GM11168 (cell line): Measurements from ENCODE around the gene PRRC2B.

ENCODE experiments used
- in situ Hi-C: fragments of 300-500 bp; cut with MboI; formaldehyde crosslinking; loops from one replicate; pipeline ENCODE4 v1.12.0; 2022; ENCODE audit warnings: low sequenced_read_pairs; ENCODE audit not compliant: unreplicated experiment

The PRRC2B gene

DNA sequence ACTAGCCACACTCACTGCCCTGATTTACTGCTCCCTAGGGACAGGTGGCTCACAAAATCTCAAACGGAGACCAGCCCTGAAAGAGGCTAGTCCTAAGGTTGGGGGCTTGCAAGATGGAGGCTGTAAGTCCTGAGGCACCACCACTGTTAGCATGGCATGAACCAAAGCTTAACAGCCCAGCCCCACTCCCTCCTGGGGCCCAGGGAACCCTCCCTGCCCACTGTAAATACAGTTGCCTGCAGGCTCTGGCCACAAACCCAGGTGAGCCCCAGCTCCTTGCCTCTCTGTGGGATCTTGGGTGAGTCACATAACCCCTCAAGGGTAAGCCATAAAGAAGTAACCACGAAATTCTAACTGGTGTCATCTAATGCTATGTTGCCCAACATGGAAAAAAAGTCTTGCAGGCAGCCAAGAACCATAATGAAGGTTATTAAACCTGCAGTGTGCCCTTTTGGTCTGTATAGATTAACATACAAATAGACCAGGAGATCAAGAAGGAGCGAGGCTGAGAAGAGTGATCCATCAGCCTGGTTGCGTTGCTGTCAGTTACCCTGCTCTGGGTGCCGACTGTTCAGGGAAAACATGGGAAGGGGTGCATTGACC lies 107.2 kb downstream of the PRRC2B start:
- in situ Hi-C loops: loop anchor here (10.0 to 25.0 kb wide), 2 partner anchors 244 to 736 kb away; partner anchors contain the start of gene RAPGEF1

DNA sequence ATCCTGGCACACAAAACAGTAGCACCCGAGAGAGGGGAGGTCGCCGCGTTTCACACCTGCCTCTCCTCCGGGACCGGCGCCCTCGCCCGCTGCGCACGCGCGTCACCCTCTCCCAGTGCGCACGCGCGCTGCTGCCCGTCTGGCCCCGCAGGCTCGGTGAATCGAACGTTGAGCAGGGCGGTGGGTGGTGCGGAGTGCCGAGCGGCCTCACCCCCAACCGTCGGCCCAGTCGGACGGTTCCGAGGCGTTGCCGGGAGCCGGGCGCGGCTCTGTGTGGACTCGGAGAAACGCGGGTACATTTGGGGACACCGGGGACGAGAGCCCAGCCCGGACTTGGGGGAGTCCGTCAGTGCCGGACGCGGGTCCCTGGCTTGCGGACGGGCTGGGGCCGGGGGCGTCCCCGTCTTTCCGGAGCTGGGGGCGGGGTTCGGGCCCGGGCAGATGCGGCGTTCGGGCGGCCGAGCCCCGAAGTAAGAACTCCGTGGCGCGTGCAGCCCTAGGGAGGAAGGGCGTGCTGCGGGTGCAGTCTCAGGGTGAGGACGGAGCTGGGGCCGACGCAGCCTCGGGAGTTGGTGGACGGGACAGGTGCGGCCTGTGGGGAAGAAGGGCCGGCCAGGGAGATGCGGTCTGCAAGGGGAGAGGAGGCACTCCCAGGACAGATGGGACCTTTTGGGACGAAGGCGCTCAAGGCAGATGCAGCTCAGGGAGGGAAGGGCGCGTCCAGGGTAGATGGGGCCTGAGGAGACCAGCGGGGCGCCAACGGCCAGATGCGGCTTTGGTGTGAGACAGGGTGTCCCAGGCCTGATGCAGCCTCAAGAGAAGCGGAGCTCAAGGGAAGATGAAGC lies 109.1 kb downstream of the PRRC2B start, which contains the start of gene POMT1:
Gene POMT1 (plus strand): TSS at position 138 of the 845 bp plus-strand sequence. CDS start 1,301 bp downstream, outside the sequence.
- in situ Hi-C loops: loop anchor here (10.0 to 25.0 kb wide), 2 partner anchors 242 to 734 kb away; partner anchors contain the start of gene RAPGEF1

- in situ Hi-C loops: loop anchor here (10.0 to 25.0 kb wide), 2 partner anchors 241 to 733 kb away; partner anchors contain the start of gene RAPGEF1
Measured at GRCh38 chr9:131503626-131504465, 110.0 kb downstream of the PRRC2B start.

DNA sequence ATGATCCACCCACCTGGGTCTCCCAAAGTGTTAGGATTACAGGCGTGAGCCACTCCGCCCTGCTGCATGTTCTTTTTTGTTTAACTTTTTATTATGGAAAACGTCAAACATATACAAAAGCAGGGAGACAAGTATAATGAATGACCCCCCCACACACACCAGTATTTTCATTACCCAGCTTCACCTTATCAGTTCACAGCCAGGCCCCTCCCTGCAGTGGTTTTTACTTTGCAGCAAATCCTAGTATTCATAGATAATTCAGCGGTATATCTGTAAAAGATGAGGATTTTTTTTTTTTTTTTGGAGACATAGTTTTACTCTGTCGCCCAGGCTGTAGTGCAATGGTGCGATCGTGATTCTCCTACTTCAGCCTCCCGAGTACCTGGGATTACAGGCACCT lies 111.1 kb downstream of the PRRC2B start:
- in situ Hi-C loops: loop anchor here (10.0 to 25.0 kb wide), 2 partner anchors 240 to 732 kb away; partner anchors contain the start of gene RAPGEF1

GRCh38 chr9:131511416-131511815 lies 117.5 kb downstream of the PRRC2B start:
- in situ Hi-C loops: loop anchor here (25.0 kb wide), 1 partner anchor 726 kb away; no protein-coding TSS in a partner anchor

DNA sequence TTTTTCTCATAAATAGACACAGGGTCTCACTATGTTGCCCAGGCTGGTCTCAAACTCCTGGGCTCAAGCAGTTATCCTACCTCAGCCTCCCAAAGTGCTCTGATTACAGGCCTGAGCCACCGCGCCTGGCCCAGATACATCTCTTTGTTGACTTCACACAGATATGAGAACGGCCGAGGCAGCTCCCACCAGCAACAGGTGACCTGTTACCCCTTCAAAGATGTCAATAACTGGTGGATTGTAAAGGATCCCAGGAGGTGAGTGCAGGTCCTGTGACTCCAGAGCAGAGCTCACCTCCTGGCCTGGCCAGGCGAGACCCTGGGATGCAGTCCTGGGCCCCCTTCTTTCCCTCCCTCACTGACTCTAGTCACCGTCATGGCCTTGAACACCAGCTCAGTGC lies 118.0 kb downstream of the PRRC2B start:
- in situ Hi-C loops: loop anchor here (25.0 kb wide), 1 partner anchor 725 kb away; no protein-coding TSS in a partner anchor

DNA sequence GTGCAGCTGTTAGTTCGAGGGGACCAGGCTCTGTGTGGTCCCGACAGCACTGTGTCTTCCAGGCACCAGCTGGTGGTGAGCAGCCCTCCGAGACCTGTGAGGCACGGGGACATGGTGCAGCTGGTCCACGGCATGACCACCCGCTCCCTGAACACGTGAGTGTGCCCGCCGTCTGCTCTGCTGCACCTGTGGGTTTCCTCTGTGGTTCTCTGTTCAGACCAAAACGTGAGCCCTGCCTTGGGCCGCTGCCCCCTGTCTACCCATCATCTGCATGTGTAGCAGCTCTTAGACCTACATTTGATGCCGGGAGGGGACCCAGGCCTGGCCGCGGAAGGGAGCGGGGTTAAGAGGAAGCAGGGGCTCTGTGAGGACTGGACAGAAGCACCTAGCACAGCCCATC lies 119.3 kb downstream of the PRRC2B start:
- in situ Hi-C loops: loop anchor here (25.0 kb wide), 1 partner anchor 724 kb away; no protein-coding TSS in a partner anchor

DNA sequence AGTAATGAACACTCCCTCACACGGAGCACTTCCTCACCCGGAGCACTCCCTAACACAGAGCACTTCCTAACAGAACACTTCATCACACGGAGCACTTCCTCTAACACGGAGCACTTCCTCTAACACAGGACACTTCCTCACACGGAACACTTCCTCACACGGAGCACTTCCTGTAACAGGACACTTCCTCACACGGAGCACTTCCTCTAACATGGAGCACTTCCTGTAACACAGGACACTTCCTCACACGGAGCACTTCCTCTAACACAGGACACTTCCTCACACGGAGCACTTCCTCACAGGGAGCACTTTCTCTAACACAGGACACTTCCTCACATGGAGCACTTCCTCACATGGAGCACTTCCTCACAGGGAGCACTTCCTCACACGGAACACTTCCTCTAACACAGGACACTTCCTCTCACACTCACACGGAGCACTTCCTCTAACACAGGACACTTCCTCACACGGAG lies 121.7 kb downstream of the PRRC2B start:
- in situ Hi-C loops: loop anchor here (25.0 kb wide), 1 partner anchor 722 kb away; no protein-coding TSS in a partner anchor

- in situ Hi-C loops: loop anchor here (25.0 kb wide), 1 partner anchor 721 kb away; no protein-coding TSS in a partner anchor
Measured at GRCh38 chr9:131516100-131516499, 122.2 kb downstream of the PRRC2B start.

DNA sequence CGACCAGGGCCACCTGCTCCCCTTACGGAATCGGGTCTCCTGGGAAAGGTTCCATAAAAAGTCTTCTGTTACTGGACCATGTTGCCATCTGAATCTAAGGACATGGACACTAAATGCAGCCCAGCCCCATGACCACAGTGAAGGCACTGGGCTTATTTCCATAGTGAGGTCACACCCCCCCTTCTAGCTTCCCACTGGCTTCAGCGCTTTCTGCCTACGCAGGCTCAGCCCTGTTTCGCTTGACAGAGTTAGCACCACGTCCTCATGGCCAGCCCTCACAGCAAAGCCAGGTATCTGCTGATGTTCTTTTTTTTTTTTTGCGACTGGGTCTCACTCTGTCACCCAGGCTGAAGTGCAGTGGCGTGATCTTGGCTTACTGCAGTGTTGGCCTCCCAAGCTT lies 123.0 kb downstream of the PRRC2B start:
- in situ Hi-C loops: loop anchor here (25.0 kb wide), 1 partner anchor 720 kb away; no protein-coding TSS in a partner anchor

GRCh38 chr9:131517761-131518190 lies 123.9 kb downstream of the PRRC2B start:
- in situ Hi-C loops: loop anchor here (25.0 kb wide), 1 partner anchor 720 kb away; no protein-coding TSS in a partner anchor

GRCh38 chr9:131518553-131518952 lies 124.7 kb downstream of the PRRC2B start:
- in situ Hi-C loops: loop anchor here (25.0 kb wide), 1 partner anchor 719 kb away; no protein-coding TSS in a partner anchor

DNA sequence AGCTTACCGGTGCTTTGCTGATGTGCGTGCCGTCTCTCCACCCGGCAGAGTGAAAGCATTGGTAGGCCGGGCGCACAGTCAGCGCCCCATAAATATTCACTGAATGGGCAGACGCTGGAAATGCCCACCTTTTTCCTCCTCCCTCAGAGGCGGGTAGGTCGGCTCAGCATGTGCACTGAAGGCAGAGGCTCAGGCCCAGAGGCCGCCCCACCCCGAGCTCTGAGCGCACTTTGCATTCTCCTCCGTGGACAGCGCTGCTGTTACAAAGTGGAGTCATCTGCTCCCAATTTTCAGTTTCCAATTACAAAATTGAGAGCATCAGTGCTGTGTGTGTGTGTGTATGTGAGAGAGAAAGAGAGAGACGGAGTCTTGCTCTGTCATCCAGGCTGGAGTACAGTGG lies 126.6 kb downstream of the PRRC2B start:
- in situ Hi-C loops: loop anchor here (25.0 kb wide), 1 partner anchor 717 kb away; no protein-coding TSS in a partner anchor

DNA sequence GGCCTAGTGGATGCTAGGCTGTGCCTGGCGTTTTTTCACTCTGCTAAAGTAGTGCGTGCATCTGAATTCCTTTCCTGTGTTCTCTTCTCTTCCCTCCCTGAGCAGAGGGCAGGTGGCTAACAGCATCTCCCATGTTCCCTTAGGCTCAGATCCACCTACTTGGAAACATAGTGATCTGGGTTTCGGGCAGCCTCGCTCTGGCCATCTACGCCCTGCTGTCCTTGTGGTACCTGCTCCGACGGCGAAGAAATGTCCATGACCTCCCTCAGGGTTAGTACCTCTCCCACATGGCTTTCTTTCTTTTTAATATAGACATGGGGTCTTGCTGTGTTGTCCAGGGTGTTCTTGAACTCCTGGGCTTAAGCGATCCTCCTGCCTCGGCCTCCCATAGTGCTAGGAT lies 127.3 kb downstream of the PRRC2B start:
- in situ Hi-C loops: loop anchor here (25.0 kb wide), 1 partner anchor 716 kb away; no protein-coding TSS in a partner anchor

GRCh38 chr9:131521822-131522221 lies 127.9 kb downstream of the PRRC2B start:
- in situ Hi-C loops: loop anchor here (25.0 kb wide), 1 partner anchor 715 kb away; no protein-coding TSS in a partner anchor

DNA sequence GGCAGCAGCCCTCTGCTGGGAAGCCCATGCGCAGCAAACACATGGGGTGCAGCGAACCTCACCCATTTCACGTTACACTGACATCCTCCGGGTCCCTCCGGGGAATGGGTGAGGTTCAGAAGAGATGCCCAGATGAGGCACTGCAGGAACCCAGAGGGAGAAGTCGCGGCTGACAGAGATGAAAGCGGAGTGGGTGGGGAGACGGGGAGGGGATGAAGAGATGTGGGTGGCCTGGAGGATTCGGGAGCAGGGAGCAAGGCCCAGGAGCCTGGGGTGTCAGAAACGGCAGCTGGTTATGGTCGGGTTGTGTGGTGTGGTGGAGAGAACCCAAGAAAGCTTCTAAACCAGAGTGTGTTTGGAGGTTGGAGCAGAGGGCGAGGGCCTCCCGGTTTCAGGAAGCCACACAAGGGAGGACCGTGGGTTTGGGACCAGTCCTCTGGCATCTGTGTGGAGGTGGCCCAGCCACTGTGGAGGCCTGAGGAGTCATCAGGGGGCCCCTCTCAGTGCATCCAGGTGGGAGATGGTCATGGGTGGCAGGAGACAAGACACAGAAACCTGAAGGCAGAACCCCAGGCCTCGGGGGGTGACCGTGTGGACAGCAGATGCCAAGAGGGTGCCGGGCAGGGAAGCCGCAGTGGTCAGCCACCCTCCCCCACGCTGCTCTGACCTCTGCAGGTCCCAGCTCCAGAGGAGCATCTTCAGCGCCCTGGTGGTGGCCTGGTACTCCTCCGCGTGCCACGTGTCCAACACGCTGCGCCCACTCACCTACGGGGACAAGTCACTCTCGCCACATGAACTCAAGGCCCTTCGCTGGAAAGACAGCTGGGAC lies 128.6 kb downstream of the PRRC2B start:
- in situ Hi-C loops: loop anchor here (25.0 kb wide), 1 partner anchor 715 kb away; no protein-coding TSS in a partner anchor

GRCh38 chr9:131523086-131523388 lies 129.2 kb downstream of the PRRC2B start:
- in situ Hi-C loops: loop anchor here (25.0 kb wide), 1 partner anchor 714 kb away; no protein-coding TSS in a partner anchor
